Osteocyte (in vitro differentiated cells): ENCODE results near the gene NBAS. TPM values are rescaled to one million over a fixed set of nuclear protein-coding genes. Genes with fewer than 3 reads are reported as not detected.

ENCODE experiments used
- DNase-seq: peaks from one replicate; pipeline ENCODE4 v3.0.0; 2021; ENCODE audit warnings: mixed read lengths; ENCODE audit not compliant: unreplicated experiment; ENCODE audit errors: extremely low spot score
- H3K27ac Mint-ChIP-seq: one replicate; pipeline ENCODE4 v1.8.0; 2021; ENCODE audit warnings: mild to moderate bottlenecking, mixed read lengths; ENCODE audit not compliant: unreplicated experiment
- H3K27me3 Mint-ChIP-seq: one replicate; pipeline ENCODE4 v1.8.0; 2021; ENCODE audit warnings: mixed read lengths; ENCODE audit not compliant: unreplicated experiment
- H3K36me3 Mint-ChIP-seq: one replicate; pipeline ENCODE4 v1.8.0; 2021; ENCODE audit warnings: mixed read lengths; ENCODE audit not compliant: unreplicated experiment
- H3K4me1 Mint-ChIP-seq: one replicate; pipeline ENCODE4 v1.8.0; 2021; ENCODE audit warnings: mixed read lengths; ENCODE audit not compliant: unreplicated experiment
- H3K4me3 Mint-ChIP-seq: one replicate; pipeline ENCODE4 v1.8.0; 2021; ENCODE audit warnings: mild to moderate bottlenecking, moderate library complexity, mixed read lengths; ENCODE audit not compliant: unreplicated experiment
- H3K9me3 Mint-ChIP-seq: one replicate; pipeline ENCODE4 v1.8.0; 2021; ENCODE audit warnings: mixed read lengths; ENCODE audit not compliant: unreplicated experiment
- long read RNA-seq: library from polyadenylated mRNA; unstranded; transcript quantifications from one replicate; pipeline ENCODE4 v2.0.0, GENCODE V29; 2021
- total RNA-seq: library from RNA; stranded (reverse); gene quantifications from 2 replicates; pipeline ENCODE4 v1.2.1, GENCODE V29; 2021
- TF ChIP-seq, protein P1 (sequence below): fragments of 200-600 bp; sonication (generic); IDR thresholded peaks from 2 replicates; pipeline ENCODE4 v1.5.0; 2021; ENCODE audit warnings: antibody characterized with exemption, mild to moderate bottlenecking, moderate library complexity

The NBAS gene
- total RNA-seq, result 43.6 and 48.8 TPM in 2 replicates
- long read RNA-seq, partial matches to known transcripts, result 65 of 74 reads
- long read RNA-seq, other reads (novel, unspliced or antisense), result 9 of 74 reads

DNA sequence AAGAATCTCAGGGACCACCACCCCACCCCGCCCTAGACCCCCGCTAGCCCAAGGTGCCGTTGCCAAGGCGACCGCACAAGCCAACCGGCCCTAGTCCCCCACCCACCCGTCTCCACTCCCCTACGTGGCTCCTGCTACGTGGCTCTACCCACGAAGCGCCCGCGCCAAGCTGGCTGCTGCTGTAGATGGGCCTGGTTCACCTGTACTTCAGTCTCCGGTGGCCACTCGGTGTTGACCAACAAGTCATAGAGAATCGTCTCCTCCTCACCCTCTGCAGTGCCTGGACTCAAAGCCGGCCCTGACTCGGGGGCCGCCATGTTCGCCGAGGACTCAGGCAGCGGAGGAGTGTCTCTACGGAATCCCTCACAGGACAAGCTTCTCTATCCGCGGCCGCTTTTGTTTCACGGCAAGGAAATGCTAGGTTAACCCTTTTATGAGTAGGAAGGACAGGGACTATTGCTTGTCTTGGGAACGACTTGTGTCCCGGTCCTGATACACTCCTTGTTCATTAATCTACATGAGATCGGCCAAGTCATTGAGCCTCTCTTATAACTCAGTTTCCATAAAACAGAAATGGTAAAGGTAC is at the start of gene NBAS:
Gene NBAS (minus strand): TSS at position 347 of the 586 bp plus-strand sequence. CDS start 30 bp downstream, at position 317.
- H3K36me3 Mint-ChIP-seq, result no peaks in the 10 kb centered on the region

DNA sequence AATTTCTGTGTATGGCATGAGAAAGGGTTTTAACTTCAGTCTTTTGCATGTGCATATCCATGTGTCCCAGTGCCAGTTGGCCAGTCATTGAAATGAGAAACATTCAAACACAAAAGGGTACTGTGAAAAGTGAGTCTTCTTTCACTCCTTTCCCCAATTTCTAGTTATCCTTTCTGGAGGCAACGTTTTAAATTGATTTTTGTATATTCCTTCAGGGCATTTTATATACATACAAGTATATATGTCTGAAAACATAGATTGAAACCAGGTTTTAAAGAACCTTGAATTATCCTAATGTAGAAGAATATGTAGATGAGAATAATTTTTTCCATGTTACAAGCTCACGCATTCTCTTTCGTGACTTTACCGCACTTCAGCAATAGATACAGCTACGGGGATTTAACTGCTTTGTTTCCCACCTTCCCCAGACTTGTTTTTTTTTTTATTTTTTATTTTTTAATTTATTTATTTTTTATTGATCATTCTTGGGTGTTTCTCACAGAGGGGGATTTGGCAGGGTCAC is 49.4 kb upstream of the NBAS start:
- Mint-ChIP-seq H3K27ac (no peak overlapping the region), H3K36me3 (peaks cover 51% of the 10 kb centered on the region), H3K27me3 (no peaks in the 10 kb centered on the region), H3K4me3 (no peak overlapping the region), H3K4me1 (no peaks in the 10 kb centered on the region), H3K9me3 (no peaks in the 10 kb centered on the region)
- TF ChIP-seq, protein P1, sequence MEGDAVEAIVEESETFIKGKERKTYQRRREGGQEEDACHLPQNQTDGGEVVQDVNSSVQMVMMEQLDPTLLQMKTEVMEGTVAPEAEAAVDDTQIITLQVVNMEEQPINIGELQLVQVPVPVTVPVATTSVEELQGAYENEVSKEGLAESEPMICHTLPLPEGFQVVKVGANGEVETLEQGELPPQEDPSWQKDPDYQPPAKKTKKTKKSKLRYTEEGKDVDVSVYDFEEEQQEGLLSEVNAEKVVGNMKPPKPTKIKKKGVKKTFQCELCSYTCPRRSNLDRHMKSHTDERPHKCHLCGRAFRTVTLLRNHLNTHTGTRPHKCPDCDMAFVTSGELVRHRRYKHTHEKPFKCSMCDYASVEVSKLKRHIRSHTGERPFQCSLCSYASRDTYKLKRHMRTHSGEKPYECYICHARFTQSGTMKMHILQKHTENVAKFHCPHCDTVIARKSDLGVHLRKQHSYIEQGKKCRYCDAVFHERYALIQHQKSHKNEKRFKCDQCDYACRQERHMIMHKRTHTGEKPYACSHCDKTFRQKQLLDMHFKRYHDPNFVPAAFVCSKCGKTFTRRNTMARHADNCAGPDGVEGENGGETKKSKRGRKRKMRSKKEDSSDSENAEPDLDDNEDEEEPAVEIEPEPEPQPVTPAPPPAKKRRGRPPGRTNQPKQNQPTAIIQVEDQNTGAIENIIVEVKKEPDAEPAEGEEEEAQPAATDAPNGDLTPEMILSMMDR, result no peak
- DNase-seq, result no peak

More for the DNA sequence above, at the start of gene NBAS:
- Mint-ChIP-seq H3K9me3 (no peaks in the 10 kb centered on the region), H3K4me1 (peaks cover 25% of the 10 kb centered on the region), H3K4me3 (peak within 1 kb of the TSS; percentile 99), H3K27ac (peak within 1 kb of the TSS; percentile 99), H3K27me3 (peaks cover 10% of the 10 kb centered on the region)
- DNase-seq, result peak; percentile 89
- TF ChIP-seq, protein P1, result no peak

DNA sequence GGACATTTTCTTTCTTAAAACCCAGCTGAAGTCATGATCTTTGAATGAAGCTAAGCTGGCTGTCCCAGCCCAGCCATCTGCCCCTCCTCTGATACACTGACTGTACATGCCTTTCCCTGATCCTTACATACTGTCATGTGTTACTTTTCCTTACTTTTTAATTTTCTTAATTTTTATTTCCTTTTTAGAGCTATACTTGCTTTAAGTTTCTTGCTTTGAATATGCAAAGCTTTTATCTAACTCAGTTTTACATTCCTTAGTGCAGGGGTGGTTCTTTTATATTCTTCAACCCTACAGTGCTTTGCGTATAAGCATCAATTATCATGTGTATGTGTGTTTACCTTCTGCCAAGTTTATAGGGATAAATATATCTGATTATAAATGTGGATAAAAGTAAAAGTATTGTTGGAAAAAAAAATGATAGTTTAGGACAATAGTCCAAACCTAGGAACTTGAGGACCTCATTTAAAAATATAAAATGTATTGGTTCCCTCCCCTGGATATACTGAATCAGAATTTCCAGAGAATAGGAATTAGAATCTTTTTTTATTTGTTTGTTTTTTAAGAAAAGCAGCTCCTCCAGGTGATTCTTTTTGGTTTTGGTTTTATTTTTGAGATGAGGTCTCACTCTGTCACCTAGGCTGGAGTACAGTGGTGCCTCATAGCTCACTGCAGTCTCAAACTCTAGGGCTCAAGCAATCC is 48.4 kb upstream of the NBAS start:
- H3K4me3 Mint-ChIP-seq, result no peak overlapping the region
- H3K9me3 Mint-ChIP-seq, result no peaks in the 10 kb centered on the region
- no peak overlapping the region for H3K27ac Mint-ChIP-seq
- no peaks in the 10 kb centered on the region for H3K4me1 Mint-ChIP-seq
- no peak for DNase-seq
- peaks cover 60% of the 10 kb centered on the region for H3K36me3 Mint-ChIP-seq
- no peaks in the 10 kb centered on the region for H3K27me3 Mint-ChIP-seq
- TF ChIP-seq, protein P1, result no peak

DNA sequence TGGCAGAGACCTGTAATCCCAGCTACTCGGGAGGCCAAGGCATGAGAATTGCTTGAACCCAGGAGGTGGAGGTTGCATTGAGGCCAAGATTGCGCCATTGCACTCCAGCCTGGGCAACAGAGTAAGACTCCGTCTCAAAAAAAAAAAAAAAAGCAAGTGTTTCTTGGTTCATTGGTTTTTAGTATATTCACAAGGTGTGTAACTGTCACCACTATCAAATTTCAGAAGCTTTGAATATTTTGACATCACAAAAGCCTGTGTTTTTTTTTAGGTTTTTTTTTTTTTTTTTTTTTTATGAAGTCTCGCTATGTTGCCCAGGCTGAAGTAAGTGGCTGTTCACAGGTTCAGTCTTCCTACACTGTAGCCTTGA is 47.2 kb upstream of the NBAS start:
- Mint-ChIP-seq H3K36me3 (peaks cover 61% of the 10 kb centered on the region), H3K27me3 (no peaks in the 10 kb centered on the region)

More for the DNA sequence above, 47.2 kb upstream of the NBAS start:
- no peaks in the 10 kb centered on the region for H3K9me3 Mint-ChIP-seq
- TF ChIP-seq, protein P1, result no peak
- H3K4me3 Mint-ChIP-seq, result no peak overlapping the region
- DNase-seq, result no peak
- no peak overlapping the region for H3K27ac Mint-ChIP-seq
- H3K4me1 Mint-ChIP-seq, result no peaks in the 10 kb centered on the region
